HG02885 (cell line): ENCODE data around the gene MAP2K5.

Experiments
- ATAC-seq: cut with Tn5 transposase; IDR thresholded peaks from one replicate; pipeline ENCODE4 v1.9.1; 2021; ENCODE audit warnings: mild to moderate bottlenecking; ENCODE audit not compliant: unreplicated experiment, poor library complexity

MAP2K5 gene

DNA sequence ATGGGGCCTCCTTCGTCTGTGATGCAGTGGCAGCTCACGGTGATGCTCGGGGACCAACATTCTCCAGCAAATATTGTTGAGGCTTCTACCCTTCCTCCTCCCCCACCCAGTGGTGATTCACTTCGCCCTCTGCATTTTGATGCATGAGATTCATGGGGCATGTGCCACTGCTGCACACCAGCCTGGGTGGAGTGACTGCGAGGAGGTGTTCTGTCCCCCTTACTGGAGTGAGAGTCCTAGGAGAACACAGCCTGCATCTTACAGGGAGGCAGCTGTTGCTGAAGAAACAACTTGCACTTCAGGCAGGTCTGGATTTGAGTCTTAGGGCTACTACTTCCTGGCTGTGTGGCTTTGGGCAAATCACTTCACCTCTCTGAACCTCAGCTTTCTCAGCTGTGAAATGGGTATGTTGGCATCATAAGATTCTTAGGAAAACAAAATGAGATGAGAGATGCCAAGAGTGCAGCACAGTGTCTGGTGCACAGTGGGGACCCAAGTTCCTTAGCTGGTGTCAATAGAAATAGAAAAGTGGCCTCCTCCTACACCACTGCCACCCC is 272.6 kb downstream of the MAP2K5 start:
- no peak for ATAC-seq

DNA sequence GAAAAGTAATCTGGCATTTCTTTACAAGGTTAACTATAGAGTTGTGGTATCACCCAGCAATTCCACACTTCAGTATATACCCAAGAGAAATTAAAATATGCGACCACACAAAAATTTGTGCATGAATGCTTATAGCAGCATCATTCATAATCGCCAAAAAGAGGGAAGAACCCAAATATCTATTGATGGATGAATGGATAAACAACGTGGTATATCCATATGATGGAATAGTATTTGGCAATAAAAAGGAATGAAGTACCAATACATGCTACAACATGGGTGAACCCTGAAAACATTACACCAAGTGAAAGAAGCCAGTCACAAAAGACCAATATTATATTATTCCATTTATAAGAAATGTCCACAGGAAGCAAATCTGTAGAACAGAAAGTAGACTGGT is 274.2 kb downstream of the MAP2K5 start:
- no peak for ATAC-seq

DNA sequence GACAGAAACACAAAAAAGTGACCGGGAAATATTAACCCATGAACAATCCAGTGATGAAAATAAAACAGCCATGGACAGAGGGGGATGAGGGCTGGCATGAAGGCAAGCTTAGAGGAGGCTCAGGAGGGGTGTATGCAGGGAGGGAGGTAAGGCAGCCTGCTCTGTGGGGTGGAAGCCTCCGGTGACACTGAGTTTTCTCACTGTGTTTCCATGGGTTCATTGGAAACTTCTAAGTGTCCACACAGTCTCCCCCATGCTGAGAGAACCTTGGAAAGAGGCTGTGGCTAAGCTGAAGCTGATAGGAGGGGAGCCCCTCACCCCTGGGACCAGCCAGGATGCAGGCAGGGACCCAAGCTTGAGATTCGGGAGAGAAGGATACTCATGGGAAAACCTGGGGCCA is 276.0 kb downstream of the MAP2K5 start:
- ATAC-seq = no peak

- ATAC-seq = no peak
Measured at GRCh38 chr15:67819636-67820035, 277.1 kb downstream of the MAP2K5 start.

DNA sequence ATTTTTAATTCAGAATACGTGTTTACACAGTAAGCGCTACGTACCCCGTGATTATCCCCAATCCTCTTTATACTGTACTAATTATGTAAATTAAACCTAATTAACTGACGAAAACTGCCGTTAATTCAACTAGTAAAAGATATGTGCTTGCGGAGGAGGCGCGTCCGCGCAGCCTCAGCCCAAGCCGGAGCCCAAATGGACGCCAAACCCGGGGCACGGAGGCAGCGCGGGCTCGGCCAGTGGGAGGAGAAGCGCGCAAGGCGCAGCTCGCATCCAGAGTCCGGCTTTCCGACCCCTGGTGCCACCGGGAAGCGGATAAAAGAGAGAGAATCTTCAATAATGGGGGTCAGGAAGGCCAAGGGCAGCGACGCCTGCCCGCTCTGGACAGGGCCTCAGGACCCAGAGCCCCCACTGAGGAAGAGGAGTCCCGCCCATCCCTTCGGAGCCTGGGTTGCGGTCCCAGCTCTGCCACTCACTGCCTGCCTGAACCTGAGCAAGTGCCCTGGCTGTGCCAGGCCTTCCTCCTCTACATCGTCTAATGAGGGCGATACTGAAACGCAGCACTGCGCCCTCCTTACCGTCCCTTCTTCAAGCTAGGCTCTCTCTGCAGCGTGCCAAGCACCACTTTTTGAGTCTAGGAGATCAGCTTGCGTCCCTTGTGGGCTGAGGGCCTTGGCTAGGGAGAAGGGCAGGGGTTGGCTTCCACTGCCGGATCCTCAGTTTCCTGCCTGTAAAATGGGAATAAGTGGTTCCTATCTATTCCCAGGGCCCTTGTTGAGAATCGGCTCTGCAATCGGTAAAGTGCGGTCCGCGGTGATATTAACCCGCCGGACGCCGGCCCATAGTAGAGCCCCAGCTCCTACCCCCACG is 277.9 kb downstream of the MAP2K5 start:
- ATAC-seq = no peak

DNA sequence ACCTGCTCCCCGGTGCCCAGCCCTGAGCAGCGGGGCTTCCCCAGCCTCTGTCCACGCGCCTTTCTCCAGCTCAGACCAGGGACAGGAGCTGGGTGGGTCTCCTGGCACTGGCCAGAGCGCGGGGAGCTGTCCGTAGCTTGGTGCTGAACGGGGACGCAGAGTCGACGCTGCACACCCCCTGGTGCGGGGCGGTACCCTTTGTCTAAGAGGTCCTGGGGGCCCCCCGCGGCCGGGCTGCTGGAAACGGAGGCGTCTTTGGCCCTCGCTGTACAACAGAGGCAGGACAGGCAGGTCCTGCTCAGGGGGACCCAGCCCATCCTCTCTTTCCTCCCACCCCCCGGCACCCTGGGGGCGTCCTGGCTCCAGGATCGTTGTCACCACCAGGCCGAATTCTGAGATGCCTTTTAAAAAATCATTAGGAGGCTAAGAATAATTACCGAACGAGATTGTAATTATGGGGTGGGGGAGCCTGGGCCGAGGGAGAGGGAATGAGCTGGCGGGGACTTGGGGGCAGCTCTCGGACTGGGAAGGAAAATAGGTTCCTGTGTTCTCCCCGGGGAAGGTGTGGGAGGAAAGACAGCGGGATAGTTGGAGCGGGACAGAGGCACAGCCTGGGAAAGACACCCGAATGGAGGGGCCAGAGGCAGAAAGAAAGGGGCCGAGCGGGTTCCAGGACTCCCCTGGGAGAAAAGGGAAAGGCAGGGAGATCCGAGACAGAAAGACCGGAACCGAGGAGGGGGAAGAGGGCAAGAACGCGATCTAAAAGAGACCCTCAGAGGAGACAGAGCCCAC is 278.7 kb downstream of the MAP2K5 start:
- no peak for ATAC-seq

- no peak for ATAC-seq
Measured at GRCh38 chr15:67821784-67822440, 279.4 kb downstream of the MAP2K5 start.

DNA sequence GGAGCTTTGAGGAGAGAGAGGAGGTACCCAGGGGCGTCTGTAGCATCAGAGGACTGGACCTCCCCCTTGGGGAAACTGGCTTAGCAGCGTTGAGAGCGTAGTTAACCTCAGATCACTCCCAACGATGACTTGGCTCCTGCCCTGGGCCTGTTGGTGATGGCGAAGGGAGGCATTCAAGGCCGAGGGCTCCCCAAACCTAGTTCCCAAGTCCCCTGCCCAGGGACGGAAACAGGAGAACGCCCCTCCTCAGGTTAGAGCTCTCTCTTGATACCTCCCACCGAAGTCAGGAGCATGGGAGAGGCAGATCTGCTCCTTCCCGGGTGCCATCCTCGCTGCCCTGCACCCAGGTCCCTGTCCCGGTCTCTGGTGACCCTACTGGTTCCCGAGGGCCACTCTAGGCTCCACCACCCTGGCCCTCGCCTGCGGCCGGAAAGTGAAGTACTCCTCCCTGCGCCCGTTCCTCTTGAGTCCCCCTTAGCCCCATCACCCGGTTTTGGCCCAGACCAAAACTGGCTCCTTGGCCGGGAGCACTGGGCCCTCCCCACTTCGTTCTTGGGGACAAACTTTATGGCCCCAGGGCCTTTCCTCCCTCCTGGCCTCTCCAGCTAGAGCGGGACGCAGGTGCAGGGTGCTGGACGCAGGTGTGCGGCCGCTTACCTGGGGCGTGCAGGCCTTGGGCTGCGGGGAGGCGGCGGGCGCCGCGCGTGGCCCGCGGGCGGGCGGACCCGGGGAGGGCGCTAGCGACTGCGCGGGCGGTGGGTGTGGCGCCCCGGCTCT is 280.2 kb downstream of the MAP2K5 start:
- ATAC-seq = no peak

DNA sequence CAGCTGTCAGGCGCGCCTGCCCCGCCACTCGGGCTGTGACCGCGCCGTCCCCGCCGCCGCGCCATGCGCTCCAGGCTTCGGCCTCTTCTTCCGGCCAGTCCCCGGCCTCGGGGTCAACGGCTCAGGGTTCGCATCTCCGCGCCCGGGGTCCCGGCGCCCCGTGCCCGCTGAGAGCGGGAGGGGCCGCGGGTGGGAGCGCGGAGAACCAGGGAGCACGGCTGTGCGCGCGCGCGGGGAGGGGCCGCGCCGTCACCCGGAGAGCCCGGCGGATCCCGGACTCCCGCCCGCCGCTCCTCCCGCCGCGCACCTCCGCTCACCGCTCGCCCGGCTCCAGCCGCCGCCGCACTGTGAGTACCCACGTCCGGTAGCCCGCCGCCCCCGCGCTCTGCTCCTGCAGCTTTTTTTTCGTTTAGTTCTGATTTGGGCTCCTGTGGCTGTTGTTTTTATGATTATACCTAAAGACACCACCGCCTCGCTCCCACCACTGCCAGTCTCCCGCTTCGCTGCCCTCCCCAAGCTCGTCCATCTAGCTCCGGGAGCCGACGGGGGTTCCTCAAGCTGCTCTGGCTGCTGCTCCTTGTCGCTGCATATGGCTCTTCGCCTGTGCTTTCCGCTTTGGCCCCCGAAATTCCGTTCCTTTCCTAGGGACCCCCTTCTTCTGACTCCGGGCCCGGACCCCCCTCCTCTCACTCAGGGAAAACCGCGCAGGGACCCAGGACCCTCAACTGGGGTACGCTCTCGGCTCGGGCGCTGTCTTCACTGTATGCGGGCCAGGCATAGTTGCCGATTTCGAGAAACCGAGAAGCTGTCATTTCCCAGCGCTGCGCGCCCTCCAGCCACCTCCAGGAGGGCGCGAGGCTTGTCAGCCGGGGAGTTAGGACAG is 281.1 kb downstream of the MAP2K5 start:
- no peak for ATAC-seq

- no peak for ATAC-seq
Measured at GRCh38 chr15:67824197-67824968, 281.9 kb downstream of the MAP2K5 start.

DNA sequence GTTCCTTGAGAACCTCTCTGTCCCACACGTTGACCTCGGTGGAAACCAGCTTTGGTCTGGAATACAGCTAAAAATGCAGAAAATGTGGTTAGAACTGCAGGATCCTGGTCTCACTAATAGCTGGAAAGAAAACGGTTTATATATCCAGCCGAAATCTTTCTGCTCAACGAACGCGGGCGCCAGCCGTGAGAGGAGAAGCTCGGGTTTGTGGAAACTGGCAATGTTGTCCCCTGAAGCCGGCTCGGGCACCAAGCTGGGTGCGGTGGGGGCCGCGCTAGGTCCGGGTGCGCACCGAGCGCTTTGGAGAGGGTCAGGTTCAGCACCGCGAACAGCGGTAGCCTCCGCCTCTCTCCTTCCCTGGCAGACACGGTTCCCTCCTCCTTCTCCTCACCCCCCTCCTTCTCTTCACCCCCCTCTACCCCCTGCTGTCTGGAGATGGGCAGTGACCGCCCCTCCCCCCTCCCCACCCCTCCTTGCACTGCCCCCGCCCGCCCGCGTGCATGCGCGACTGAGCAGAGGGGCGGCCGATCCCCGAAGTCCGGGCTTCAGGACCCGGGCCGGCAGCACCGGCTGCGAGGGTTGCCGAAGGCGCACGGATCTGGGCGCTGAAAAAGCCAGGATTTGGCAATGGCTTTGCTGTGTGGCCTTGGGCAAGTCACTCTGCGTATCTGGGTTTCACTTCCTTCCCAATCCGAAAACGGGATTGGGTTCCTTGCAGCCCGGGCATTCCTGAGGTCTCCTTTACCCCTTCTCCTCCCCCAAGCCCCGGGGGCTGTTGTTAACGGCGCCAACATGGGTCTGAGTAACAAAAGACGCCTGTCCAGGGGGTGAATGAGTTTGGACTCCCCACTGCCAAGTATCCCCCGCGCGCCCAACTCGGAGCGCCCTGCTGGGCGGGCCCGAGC is 282.7 kb downstream of the MAP2K5 start, which contains the start of gene SKOR1:
SKOR1 (plus strand) TSS at position 534 of the 905 bp plus-strand sequence; CDS start at position 628, 94 bp downstream.
- no peak for ATAC-seq

GRCh38 chr15:67825881-67826716 is 283.6 kb downstream of the MAP2K5 start:
- no peak for ATAC-seq

DNA sequence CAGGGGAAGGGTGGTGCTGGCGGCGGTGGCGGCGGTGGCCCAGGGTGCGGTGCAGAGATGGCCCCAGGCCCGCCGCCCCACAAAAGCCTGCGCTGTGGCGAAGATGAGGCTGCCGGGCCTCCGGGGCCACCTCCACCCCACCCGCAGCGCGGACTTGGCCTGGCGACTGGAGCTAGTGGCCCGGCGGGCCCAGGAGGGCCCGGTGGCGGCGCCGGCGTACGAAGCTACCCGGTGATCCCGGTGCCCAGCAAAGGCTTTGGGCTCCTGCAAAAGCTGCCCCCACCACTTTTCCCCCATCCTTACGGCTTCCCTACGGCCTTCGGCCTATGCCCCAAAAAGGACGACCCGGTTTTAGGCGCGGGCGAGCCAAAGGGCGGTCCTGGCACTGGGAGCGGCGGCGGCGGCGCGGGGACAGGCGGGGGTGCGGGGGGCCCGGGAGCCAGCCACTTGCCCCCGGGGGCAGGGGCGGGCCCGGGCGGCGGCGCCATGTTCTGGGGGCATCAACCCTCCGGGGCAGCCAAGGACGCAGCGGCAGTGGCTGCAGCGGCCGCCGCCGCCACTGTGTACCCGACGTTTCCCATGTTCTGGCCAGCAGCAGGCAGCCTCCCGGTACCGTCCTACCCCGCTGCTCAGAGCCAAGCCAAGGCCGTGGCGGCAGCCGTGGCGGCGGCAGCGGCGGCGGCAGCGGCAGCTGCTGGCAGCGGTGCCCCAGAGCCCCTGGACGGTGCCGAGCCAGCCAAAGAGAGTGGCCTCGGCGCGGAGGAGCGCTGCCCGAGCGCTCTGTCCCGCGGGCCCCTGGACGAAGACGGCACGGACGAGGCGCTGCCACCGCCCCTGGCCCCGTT is 284.4 kb downstream of the MAP2K5 start:
- no peak for ATAC-seq

DNA sequence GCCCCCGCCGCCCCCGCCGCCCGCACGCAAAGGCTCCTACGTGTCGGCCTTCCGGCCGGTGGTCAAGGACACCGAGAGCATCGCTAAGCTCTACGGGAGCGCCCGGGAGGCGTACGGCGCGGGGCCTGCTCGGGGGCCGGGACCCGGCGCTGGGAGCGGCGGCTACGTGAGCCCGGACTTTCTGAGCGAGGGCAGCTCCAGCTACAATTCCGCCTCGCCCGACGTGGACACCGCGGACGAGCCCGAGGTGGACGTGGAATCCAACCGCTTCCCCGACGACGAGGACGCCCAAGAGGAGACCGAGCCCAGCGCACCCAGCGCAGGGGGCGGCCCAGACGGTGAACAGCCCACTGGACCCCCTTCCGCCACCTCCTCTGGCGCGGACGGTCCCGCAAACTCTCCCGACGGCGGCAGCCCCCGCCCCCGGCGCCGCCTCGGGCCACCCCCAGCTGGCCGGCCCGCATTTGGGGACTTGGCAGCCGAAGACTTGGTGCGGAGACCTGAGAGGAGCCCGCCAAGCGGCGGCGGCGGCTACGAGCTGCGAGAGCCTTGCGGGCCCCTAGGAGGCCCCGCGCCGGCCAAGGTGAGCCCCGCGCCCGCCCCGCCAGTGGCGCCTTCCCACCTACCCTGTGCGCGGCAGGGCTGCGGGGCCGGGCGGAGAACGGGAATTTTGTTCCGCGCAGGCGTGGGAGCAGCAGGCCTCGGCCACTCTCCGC is 285.2 kb downstream of the MAP2K5 start:
- no peak for ATAC-seq
